Esophagus muscularis mucosa (tissue), 4 donors: Measurements from ENCODE around the gene FADS6.

Experiments
- CTCF ChIP-seq, 3 experiments: fragments of 200-600 bp in 2 of 3; fragments of 450-650 bp in 1 of 3; sonication (generic) in 2 of 3; IDR thresholded peaks; one replicate each; pipeline ENCODE4 v1.5.1; 2017 to 2019; ENCODE audit warnings: antibody characterized with exemption in 3 of 3, mild to moderate bottlenecking in 2 of 3, moderate library complexity in 1 of 3
- EP300 ChIP-seq: sonication (generic); formaldehyde crosslinking; IDR thresholded peaks from one replicate; pipeline ENCODE4 v1.6.1; 2017; ENCODE audit warnings: antibody characterized with exemption
- POLR2A ChIP-seq: fragments of 450-650 bp; IDR thresholded peaks from one replicate; pipeline ENCODE4 v1.6.1; 2017; ENCODE audit warnings: antibody characterized with exemption, moderate library complexity, mild to moderate bottlenecking, low read depth

- peak; percentile 49 to 87 (median 69) for TF ChIP-seq CTCF (IDR thresholded peaks at IDR 0.05)
- no peak for TF ChIP-seq POLR2A
- TF ChIP-seq EP300 = no peak
Observed at GRCh38 chr17:74923538-74924249, 30.3 kb upstream of the FADS6 start.
